ENCODE measurements around the gene RAB37.

The RAB37 gene

GRCh38 chr17:74782571-74782970 is 45.5 kb downstream of the RAB37 start:
- DNase-seq: no peak

- DNase-seq: no peak
These were observed 47.2 kb downstream of the RAB37 start for GRCh38 chr17:74784125-74784810.

- DNase-seq: peak; percentile 34 to 45
These were observed 48.3 kb downstream of the RAB37 start for GRCh38 chr17:74785096-74785980.

- DNase-seq: no peak
These were observed 48.9 kb downstream of the RAB37 start for GRCh38 chr17:74785981-74786360.

GRCh38 chr17:74786431-74787055 is 49.5 kb downstream of the RAB37 start:
- DNase-seq: no peak

- no peak for DNase-seq
These were observed 53.4 kb downstream of the RAB37 start for GRCh38 chr17:74790161-74791058.

GRCh38 chr17:74792586-74793105 is 55.6 kb downstream of the RAB37 start:
- no peak for DNase-seq

- no peak for DNase-seq
These were observed 58.4 kb downstream of the RAB37 start for GRCh38 chr17:74795327-74796020.

GRCh38 chr17:74796211-74796610 is 59.2 kb downstream of the RAB37 start:
- DNase-seq: no peak

GRCh38 chr17:74796866-74797265 is 59.8 kb downstream of the RAB37 start:
- no peak for DNase-seq
